Ectodermal cell (in vitro differentiated cells): ENCODE measurements around the gene UCHL5.

Experiments
- H3K27ac ChIP-seq: 2 replicates; pipeline ENCODE4 v1.7.0; 2013; ENCODE audit warnings: mild to moderate bottlenecking, low read depth, low read length; ENCODE audit not compliant: insufficient read depth, poor library complexity, severe bottlenecking
- H3K27me3 ChIP-seq: 2 replicates; pipeline ENCODE4 v1.7.0; 2013; ENCODE audit warnings: mild to moderate bottlenecking, low read length; ENCODE audit not compliant: insufficient read depth, control insufficient read depth, poor library complexity, severe bottlenecking
- H3K36me3 ChIP-seq: one replicate; pipeline ENCODE4 v1.7.0; 2013; ENCODE audit warnings: low read length; ENCODE audit not compliant: control insufficient read depth, insufficient read depth
- H3K4me1 ChIP-seq: one replicate; pipeline ENCODE4 v1.7.0; 2013; ENCODE audit warnings: low read length; ENCODE audit not compliant: control insufficient read depth, insufficient read depth
- H3K4me3 ChIP-seq: 2 replicates; pipeline ENCODE4 v1.7.0; 2013; ENCODE audit warnings: low read depth, low read length, control low read depth; ENCODE audit not compliant: insufficient read depth
- H3K9me3 ChIP-seq: 2 replicates; pipeline ENCODE4 v1.7.0; 2013; ENCODE audit warnings: mild to moderate bottlenecking, low read length, moderate library complexity; ENCODE audit not compliant: control insufficient read depth
- WGBS, 2 experiments: methylation state at CpG; one replicate each; pipeline ENCODE4 v1.1.7; 2013; ENCODE audit warnings: missing lambda C conversion rate in 2 of 2; 5-methylcytosine and 5-hydroxymethylcytosine counted together

The UCHL5 gene

GRCh38 chr1:192973202-192973601, 86.0 kb downstream of the UCHL5 start:
- Histone ChIP-seq H3K36me3 (no peaks in the 10 kb centered on the region), H3K4me1 (no peaks in the 10 kb centered on the region)

GRCh38 chr1:192969091-192969490, 90.1 kb downstream of the UCHL5 start:
- Histone ChIP-seq H3K27me3 (no peaks in the 10 kb centered on the region), H3K4me1 (no peaks in the 10 kb centered on the region), H3K9me3 (no peaks in the 10 kb centered on the region), H3K36me3 (no peaks in the 10 kb centered on the region), H3K4me3 (no peak overlapping the region), H3K27ac (no peak overlapping the region)
- 92 to 100% methylated on average over 1 of the region's 1 CpG for WGBS, 2 experiments

More at GRCh38 chr1:192973202-192973601, 86.0 kb downstream of the UCHL5 start:
- no peak overlapping the region for H3K27ac ChIP-seq
- no peaks in the 10 kb centered on the region for H3K9me3 ChIP-seq
- 73% methylated on average over 1 of the region's 1 CpG; no CpG with 5 or more reads in 1 of the 2 experiments for WGBS, 2 experiments
- H3K4me3 ChIP-seq, result no peak overlapping the region
- no peaks in the 10 kb centered on the region for H3K27me3 ChIP-seq

GRCh38 chr1:192968323-192968722, 90.8 kb downstream of the UCHL5 start:
- no peak overlapping the region for H3K4me3 ChIP-seq
- no peaks in the 10 kb centered on the region for H3K27me3 ChIP-seq
- H3K36me3 ChIP-seq, result no peaks in the 10 kb centered on the region
- no peaks in the 10 kb centered on the region for H3K9me3 ChIP-seq
- no peak overlapping the region for H3K27ac ChIP-seq
- H3K4me1 ChIP-seq, result no peaks in the 10 kb centered on the region

- Histone ChIP-seq H3K36me3 (no peaks in the 10 kb centered on the region), H3K4me3 (no peak overlapping the region), H3K27ac (no peak overlapping the region), H3K4me1 (no peaks in the 10 kb centered on the region), H3K9me3 (no peaks in the 10 kb centered on the region), H3K27me3 (no peaks in the 10 kb centered on the region)
- WGBS, 2 experiments, result 71% methylated on average over 1 of the region's 1 CpG; no CpG with 5 or more reads in 1 of the 2 experiments
Measured at GRCh38 chr1:192967901-192968300, 91.3 kb downstream of the UCHL5 start.

GRCh38 chr1:192967211-192967877, 91.8 kb downstream of the UCHL5 start:
- H3K27ac ChIP-seq, result no peak overlapping the region
- no peak overlapping the region for H3K4me3 ChIP-seq
- no peaks in the 10 kb centered on the region for H3K9me3 ChIP-seq
- H3K4me1 ChIP-seq, result no peaks in the 10 kb centered on the region
- no peaks in the 10 kb centered on the region for H3K27me3 ChIP-seq
- 100% methylated on average over 2 of the region's 2 CpGs for WGBS, 2 experiments
- H3K36me3 ChIP-seq, result no peaks in the 10 kb centered on the region

GRCh38 chr1:192966073-192966472, 93.1 kb downstream of the UCHL5 start:
- no peaks in the 10 kb centered on the region for H3K4me1 ChIP-seq
- H3K27me3 ChIP-seq, result no peaks in the 10 kb centered on the region
- no peak overlapping the region for H3K27ac ChIP-seq
- H3K36me3 ChIP-seq, result no peaks in the 10 kb centered on the region
- no peak overlapping the region for H3K4me3 ChIP-seq
- H3K9me3 ChIP-seq, result no peaks in the 10 kb centered on the region
- 100% methylated on average over 1 to 2 of the region's 2 CpGs for WGBS, 2 experiments

- 91 to 100% methylated on average over 2 of the region's 2 CpGs for WGBS, 2 experiments
- Histone ChIP-seq H3K4me3 (no peak overlapping the region), H3K27ac (no peak overlapping the region), H3K27me3 (no peaks in the 10 kb centered on the region), H3K36me3 (no peaks in the 10 kb centered on the region), H3K4me1 (no peaks in the 10 kb centered on the region), H3K9me3 (no peaks in the 10 kb centered on the region)
Measured at GRCh38 chr1:192962901-192963300, 96.3 kb downstream of the UCHL5 start.
